Activated T-helper 1 cell treated with anti-CD3 and anti-CD28 coated beads, Interleukin-12 subunit alpha, Interleukin-12 subunit beta, Interleukin-2, Interleukin-4 antibody, amounts not matched to agents 30 ng/mL and 10 ng/mL and 1 ng/mL, durations not matched to agents 14 hours and 24 hours and 36 hours (primary cell): ENCODE measurements around the gene TEX26. TPM values are rescaled to one million over a fixed set of nuclear protein-coding genes. Genes with fewer than 3 reads are reported as not detected.
"Not testable (repeated sequence)": the region's sequence is repeated elsewhere in the genome, so short reads cannot be mapped to it uniquely, and the experiment has no call there.

Source experiments
- DNase-seq: peaks from one replicate; pipeline ENCODE4 v3.0.0; 2021; ENCODE audit warnings: low spot score
- H3K27ac Mint-ChIP-seq: one replicate; pipeline ENCODE4 v1.8.0; 2021; ENCODE audit warnings: mild to moderate bottlenecking, mixed read lengths
- H3K27me3 Mint-ChIP-seq: one replicate; pipeline ENCODE4 v1.8.0; 2022; ENCODE audit warnings: mild to moderate bottlenecking, moderate library complexity, mixed read lengths; ENCODE audit not compliant: insufficient read depth
- H3K36me3 Mint-ChIP-seq: one replicate; pipeline ENCODE4 v1.8.0; 2021; ENCODE audit warnings: low read depth, mixed read lengths
- H3K4me1 Mint-ChIP-seq: one replicate; pipeline ENCODE4 v1.8.0; 2021; ENCODE audit warnings: low read depth, mixed read lengths
- H3K4me3 Mint-ChIP-seq: one replicate; pipeline ENCODE4 v1.8.0; 2021; ENCODE audit warnings: mild to moderate bottlenecking, moderate library complexity, mixed read lengths
- H3K9me3 Mint-ChIP-seq: one replicate; pipeline ENCODE4 v1.8.0; 2021; ENCODE audit warnings: mixed read lengths
- intact Hi-C: fragments of 100-400 bp; cut with micrococcal nuclease; formaldehyde crosslinking; loops from one replicate; pipeline ENCODE4 v1.15.1; 2024
- total RNA-seq: library from RNA; stranded (reverse); gene quantifications from 2 replicates; pipeline ENCODE4 v1.2.3, GENCODE V29; 2022

TEX26 gene
- total RNA-seq, 1 donor from 2014 or later, result not detected

DNA sequence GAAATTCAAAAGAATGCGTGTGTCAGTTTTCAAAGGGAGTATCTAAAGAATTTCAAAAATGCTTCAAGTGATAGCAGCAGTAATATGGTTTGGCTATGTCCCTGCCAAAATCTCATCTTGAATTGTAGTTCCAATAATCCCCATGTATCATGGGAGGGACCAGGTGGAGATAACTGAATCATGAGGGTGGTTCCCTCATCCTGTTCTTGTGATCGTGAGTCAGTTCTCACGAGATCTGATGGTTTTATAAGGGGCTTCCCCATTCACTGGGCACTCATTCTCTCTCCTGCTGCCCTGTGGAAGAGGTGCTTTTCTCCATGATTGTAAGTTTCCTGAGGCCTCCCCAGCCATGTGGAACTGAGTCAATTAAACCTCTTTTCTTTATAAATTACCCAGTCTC, 5.3 kb upstream of the TEX26 start:
- H3K9me3 Mint-ChIP-seq, H3K4me1 Mint-ChIP-seq, intact Hi-C loops, H3K27ac Mint-ChIP-seq, DNase-seq, H3K36me3 Mint-ChIP-seq, H3K4me3 Mint-ChIP-seq: not testable (repeated sequence)
- peaks cover 33% of the 10 kb centered on the region for H3K27me3 Mint-ChIP-seq

DNA sequence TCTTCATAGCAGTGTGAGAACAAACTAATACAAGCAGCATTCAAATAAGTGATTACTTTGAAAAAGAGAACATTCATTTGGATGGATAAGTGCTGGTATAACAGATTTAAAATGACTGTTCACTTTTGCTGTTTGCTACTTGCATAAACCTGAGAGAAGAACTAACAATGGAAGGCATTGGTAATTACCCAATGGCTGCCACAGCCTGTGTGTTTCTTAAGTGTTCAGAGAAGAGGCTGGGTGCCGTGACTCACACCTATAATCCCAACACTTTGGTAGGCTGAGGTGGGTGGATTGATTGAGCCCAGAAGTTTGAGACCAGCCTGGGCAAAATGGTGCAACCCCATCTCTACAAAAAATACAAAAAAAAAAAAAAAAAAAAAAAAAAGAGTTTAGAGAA, 4.9 kb upstream of the TEX26 start:
- H3K27ac Mint-ChIP-seq, result no peak overlapping the region
- no peaks in the 10 kb centered on the region for H3K9me3 Mint-ChIP-seq
- no peak for DNase-seq
- H3K36me3 Mint-ChIP-seq, result no peaks in the 10 kb centered on the region
- intact Hi-C loops, result no loop called here
- H3K4me1 Mint-ChIP-seq, result peaks cover 5% of the 10 kb centered on the region
- peaks cover 36% of the 10 kb centered on the region for H3K27me3 Mint-ChIP-seq
- H3K4me3 Mint-ChIP-seq, result no peak overlapping the region

DNA sequence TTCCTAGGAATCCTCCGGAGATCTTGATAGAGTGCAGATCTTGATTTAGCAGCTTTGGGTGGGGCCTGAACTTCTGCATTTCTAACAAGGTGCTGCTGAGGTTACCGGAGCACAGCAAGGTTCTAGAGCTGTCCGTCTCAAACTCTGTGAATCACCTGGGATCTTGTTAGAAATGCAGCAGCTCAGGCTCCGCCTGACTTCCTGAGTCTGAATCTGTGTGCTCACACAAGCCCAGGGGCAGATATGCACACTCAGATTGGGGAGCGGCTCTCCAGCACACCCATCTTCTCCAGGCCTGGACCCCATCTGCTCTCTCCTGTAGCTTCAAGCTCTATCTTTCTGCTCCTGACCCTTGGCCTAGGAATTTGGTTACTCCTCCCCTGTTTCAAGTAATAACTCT, 3.5 kb upstream of the TEX26 start:
- H3K27ac Mint-ChIP-seq, result no peak overlapping the region
- H3K4me1 Mint-ChIP-seq, result peaks cover 5% of the 10 kb centered on the region
- no peaks in the 10 kb centered on the region for H3K9me3 Mint-ChIP-seq
- no peak overlapping the region for H3K4me3 Mint-ChIP-seq
- no peaks in the 10 kb centered on the region for H3K36me3 Mint-ChIP-seq
- DNase-seq, result no peak
- intact Hi-C loops, result no loop called here
- peaks cover 42% of the 10 kb centered on the region for H3K27me3 Mint-ChIP-seq

DNA sequence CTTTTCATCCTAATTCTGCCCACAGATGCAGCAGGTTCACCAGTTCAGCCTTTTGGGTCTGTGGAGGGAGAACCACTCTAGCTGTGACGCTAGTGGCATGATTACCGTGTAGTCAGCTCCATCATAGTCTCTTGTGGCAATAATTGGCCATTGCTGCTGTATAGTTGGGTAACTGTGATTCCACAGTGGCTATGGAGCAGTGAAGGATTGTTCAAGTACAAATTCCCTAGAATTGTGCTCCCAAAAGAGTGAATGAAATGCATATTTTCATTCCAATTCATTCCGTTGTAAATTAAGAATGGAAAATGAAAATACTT, 856 bp downstream of the TEX26 start:
- no peak overlapping the region for H3K4me3 Mint-ChIP-seq
- H3K4me1 Mint-ChIP-seq, result no peaks in the 10 kb centered on the region
- H3K36me3 Mint-ChIP-seq, result no peaks in the 10 kb centered on the region
- H3K27ac Mint-ChIP-seq, result no peak overlapping the region
- intact Hi-C loops, result no loop called here
- H3K27me3 Mint-ChIP-seq, result peaks cover 34% of the 10 kb centered on the region
- DNase-seq, result no peak
- no peaks in the 10 kb centered on the region for H3K9me3 Mint-ChIP-seq

DNA sequence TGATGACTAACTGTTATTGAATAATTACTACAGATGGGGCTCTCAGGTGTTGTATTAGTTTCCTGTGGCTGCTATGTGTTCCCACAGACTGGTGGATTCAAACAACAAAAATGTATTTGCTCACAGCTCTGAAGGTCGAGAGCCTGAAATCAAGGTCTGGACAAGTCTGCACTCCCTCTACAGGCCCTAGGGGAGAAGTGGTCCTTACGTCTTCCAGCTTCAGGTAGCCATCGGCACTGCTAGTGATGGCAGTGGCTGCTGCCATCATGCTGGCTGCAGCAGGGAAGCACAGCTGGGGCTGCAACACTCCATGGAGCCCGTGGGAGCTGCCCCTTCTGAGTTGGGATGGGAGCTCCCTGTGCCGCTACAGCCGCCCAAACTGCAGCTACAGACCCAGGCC, 1.9 kb downstream of the TEX26 start:
- H3K4me3 Mint-ChIP-seq, result no peak overlapping the region
- no peak overlapping the region for H3K27ac Mint-ChIP-seq
- no peaks in the 10 kb centered on the region for H3K4me1 Mint-ChIP-seq
- intact Hi-C loops, result no loop called here
- H3K36me3 Mint-ChIP-seq, result no peaks in the 10 kb centered on the region
- H3K9me3 Mint-ChIP-seq, result no peaks in the 10 kb centered on the region
- peaks cover 34% of the 10 kb centered on the region for H3K27me3 Mint-ChIP-seq
- DNase-seq, result no peak

DNA sequence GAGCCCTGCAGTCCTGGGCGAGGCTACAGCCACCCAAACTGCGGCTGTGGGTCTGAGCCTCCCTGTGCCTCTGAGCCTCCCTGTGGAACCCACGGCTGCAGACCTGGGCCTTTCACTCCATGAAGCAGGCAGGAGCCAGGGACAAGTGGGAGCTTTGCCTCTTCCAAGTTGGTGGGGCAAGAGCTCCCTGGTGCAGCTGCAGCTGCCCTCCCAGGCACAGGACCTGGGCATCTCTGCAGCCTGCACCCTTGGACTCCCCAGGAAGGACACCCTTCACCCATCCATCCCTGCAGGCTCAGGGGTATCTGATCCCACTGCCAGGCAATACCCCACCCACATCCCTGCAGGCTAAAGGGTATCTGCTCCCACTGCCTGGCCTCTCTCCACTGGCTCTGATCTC, 2.3 kb downstream of the TEX26 start:
- Mint-ChIP-seq H3K9me3 (no peaks in the 10 kb centered on the region), H3K27me3 (peaks cover 32% of the 10 kb centered on the region), H3K4me3 (no peak overlapping the region), H3K27ac (no peak overlapping the region), H3K4me1 (no peaks in the 10 kb centered on the region), H3K36me3 (no peaks in the 10 kb centered on the region)
- intact Hi-C loops, result no loop called here
- DNase-seq, result no peak

DNA sequence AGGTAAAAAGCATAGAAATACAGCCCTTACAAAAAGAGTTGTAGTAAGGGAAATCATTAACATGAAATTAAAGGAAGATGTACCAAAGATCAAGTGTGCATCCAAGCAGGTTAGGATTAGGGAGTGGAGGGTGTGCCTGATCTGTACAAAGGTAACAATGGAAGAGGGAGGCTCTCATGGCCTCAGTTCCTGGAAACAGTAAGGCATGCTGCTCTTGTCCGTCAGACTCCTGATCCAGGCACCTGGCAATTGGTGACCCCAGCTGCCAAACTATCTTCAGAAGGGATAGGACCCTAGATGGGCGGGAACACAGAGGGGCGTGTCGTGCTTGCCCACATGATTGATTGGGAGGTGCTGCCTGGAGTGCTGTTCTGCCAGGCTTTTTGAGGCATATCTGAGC, 4.5 kb downstream of the TEX26 start:
- DNase-seq, result no peak
- H3K4me3 Mint-ChIP-seq, result no peak overlapping the region
- no peaks in the 10 kb centered on the region for H3K9me3 Mint-ChIP-seq
- intact Hi-C loops, result no loop called here
- H3K36me3 Mint-ChIP-seq, result no peaks in the 10 kb centered on the region
- no peak overlapping the region for H3K27ac Mint-ChIP-seq
- peaks cover 19% of the 10 kb centered on the region for H3K27me3 Mint-ChIP-seq
- no peaks in the 10 kb centered on the region for H3K4me1 Mint-ChIP-seq

DNA sequence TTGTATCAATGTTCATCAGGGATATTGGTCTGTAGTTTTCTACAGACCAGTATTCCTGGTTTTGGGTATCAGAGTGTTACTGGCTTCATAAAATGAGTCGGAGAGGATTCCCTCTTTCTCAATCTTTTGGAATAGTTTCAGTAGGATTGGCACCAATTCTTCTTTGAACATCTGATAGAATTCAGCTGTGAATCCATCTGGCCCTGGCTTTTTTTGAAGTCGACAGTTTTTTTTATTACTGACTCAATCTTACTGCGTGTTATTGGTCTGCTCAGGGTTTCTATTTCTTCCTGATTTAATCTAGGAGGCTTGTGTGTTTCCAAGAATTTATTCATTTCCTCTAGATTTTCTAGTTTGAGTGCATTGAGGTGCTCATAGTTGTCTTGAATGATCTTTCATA, 11.4 kb downstream of the TEX26 start:
- Mint-ChIP-seq H3K27ac (no peak overlapping the region), H3K27me3 (peaks cover 26% of the 10 kb centered on the region)

DNA sequence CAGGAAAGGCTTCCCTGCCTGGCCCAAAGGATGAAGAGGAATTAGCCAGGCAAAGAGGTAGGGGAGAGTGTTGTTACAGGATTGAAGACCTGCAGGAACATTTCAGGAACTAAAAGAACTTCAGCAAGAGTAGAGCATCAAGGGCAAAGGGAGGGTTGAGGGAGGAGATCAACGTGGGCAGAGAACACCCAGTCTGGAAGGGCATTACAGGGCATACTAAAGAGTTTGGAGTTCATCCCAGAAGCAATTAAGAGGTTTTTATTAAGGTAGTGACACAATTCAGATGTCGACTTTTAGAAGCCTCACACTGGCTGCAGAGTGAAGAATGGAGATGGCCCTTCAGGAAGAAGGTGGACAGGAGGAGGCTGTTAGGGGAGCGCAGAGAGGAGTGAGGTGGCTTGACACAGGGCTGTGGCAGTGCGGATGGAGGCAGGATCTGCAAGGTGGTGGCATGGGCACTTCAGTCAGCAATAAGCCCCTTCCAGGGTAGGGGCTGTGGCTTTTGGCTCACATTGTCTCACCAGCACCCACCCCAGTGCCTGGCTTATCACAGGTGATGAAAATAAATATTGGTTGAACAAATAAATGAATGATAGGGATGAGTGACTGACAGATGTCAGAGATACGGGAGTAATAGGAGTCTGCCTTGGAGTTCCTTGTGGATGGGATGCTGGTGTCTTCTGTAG, 24.9 kb downstream of the TEX26 start:
- Mint-ChIP-seq H3K36me3 (no peaks in the 10 kb centered on the region), H3K4me3 (no peak overlapping the region), H3K27ac (no peak overlapping the region), H3K4me1 (no peaks in the 10 kb centered on the region), H3K27me3 (peaks cover 28% of the 10 kb centered on the region), H3K9me3 (peaks cover 6% of the 10 kb centered on the region)
- no peak for DNase-seq
- intact Hi-C loops, result no loop called here

More for the DNA sequence above, 11.4 kb downstream of the TEX26 start:
- Mint-ChIP-seq H3K9me3 (peaks cover 8% of the 10 kb centered on the region), H3K4me1 (no peaks in the 10 kb centered on the region), H3K36me3 (no peaks in the 10 kb centered on the region), H3K4me3 (no peak overlapping the region)
- DNase-seq, result no peak
- intact Hi-C loops, result no loop called here

DNA sequence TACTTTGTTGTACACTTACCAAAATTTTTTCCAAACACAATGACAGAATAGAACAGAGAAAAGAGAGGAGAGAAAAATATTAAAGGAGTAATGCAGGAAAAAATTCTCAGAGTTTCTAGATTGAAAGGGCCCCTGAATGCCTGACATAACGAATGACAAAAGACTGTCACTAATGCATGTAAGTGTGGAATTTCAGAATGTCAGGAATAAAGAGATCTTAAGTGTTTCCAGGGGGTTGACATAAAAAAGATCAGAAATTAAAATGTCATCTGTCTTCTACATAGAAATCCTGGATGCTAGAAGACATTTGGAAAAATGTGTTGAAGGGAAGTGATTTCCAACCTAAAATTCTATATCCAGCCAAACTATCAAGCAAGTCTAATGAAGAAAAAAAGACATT, 27.2 kb downstream of the TEX26 start:
- Mint-ChIP-seq H3K4me3 (no peak overlapping the region), H3K4me1 (no peaks in the 10 kb centered on the region), H3K27ac (no peak overlapping the region), H3K36me3 (no peaks in the 10 kb centered on the region), H3K27me3 (peaks cover 32% of the 10 kb centered on the region), H3K9me3 (peaks cover 6% of the 10 kb centered on the region)
- intact Hi-C loops, result no loop called here
- DNase-seq, result no peak

DNA sequence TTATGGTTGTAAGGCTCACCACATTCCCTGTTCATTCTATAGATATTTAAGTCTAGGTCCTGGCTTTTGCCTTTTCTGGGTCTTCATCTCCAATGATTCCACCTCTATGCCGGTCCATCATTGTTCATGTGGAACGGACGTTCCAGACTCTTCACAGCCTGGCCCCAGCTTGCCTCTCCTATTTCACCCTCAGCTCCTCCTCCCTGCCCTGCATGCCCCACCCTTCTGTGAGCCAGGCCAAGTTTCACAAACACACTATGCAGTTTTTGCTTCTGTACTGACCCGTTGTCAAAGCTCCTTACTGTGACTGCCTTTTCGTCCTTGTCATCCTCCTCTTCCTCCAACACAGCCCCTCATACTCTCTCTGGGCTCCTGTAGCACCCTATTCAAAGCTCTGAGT, 31.3 kb downstream of the TEX26 start:
- no peaks in the 10 kb centered on the region for H3K9me3 Mint-ChIP-seq
- DNase-seq, result no peak
- no peak overlapping the region for H3K27ac Mint-ChIP-seq
- peaks cover 26% of the 10 kb centered on the region for H3K27me3 Mint-ChIP-seq
- H3K36me3 Mint-ChIP-seq, result no peaks in the 10 kb centered on the region
- no peak overlapping the region for H3K4me3 Mint-ChIP-seq
- intact Hi-C loops, result no loop called here
- no peaks in the 10 kb centered on the region for H3K4me1 Mint-ChIP-seq

DNA sequence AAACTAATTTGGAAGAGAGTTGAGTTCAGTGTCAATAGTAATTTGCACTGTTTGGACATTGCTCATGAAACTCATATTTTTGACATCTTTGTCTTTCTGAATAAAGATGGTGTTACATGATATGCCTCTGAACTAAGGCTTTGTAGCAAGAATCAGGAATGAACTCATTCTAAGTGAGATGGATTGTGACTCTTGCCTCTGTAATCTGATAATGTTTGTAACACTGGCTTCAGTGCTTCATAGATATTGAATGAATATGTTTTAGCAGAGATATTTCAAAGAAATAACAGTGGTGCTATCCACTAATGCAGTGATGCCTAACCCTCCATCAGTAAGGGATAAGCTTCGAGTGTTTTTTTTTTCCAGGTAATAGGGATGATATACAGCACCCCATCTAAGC, 32.9 kb downstream of the TEX26 start:
- Mint-ChIP-seq H3K36me3 (no peaks in the 10 kb centered on the region), H3K27me3 (peaks cover 30% of the 10 kb centered on the region), H3K4me1 (no peaks in the 10 kb centered on the region), H3K4me3 (no peak overlapping the region), H3K9me3 (no peaks in the 10 kb centered on the region), H3K27ac (no peak overlapping the region)
- intact Hi-C loops, result no loop called here
- DNase-seq, result no peak

DNA sequence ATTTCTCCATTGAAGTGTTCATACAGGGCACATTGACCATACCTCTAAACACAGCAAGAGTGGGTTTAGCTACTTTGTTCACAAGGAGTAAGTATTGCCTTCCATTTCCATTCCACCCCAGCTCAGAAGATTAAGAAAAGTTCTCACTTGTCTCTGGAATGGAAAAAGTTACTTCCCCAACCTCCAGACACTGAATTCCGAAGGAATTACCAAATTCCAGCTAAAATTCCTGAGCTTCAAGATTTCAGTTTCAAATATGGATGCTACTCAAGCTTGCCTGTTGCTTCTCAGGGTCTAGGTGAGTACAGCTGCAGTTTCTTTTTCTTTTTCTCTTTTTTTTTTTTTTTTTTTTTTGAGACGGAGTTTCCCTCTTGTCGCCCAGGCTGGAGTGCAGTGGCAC, 33.6 kb downstream of the TEX26 start:
- no peak for DNase-seq
- H3K27ac Mint-ChIP-seq, result no peak overlapping the region
- H3K27me3 Mint-ChIP-seq, result peaks cover 26% of the 10 kb centered on the region
- no peaks in the 10 kb centered on the region for H3K4me1 Mint-ChIP-seq
- intact Hi-C loops, result no loop called here
- H3K36me3 Mint-ChIP-seq, result no peaks in the 10 kb centered on the region
- no peak overlapping the region for H3K4me3 Mint-ChIP-seq
- no peaks in the 10 kb centered on the region for H3K9me3 Mint-ChIP-seq

DNA sequence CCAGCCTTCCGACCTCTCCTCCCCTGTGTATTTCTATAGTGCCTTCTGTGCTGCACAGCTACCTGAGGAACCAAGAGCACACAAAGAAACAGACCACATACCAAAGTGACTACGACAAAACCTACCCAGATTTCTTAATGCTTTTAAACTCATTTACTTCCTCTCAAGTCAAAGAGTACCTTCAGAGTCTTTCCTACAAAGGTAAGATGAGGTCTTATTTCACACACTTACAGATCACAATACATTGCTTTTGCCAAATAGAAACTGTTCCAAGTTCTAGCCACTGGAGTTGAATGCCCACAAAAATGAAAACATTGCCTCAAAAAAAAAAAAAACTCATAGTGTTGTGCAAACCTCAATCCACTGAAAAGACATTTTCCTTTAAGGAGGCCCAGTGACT, 36.4 kb downstream of the TEX26 start:
- DNase-seq, result no peak
- no peaks in the 10 kb centered on the region for H3K9me3 Mint-ChIP-seq
- no peaks in the 10 kb centered on the region for H3K4me1 Mint-ChIP-seq
- intact Hi-C loops, result no loop called here
- H3K27me3 Mint-ChIP-seq, result peaks cover 34% of the 10 kb centered on the region
- no peak overlapping the region for H3K27ac Mint-ChIP-seq
- H3K36me3 Mint-ChIP-seq, result no peaks in the 10 kb centered on the region
- no peak overlapping the region for H3K4me3 Mint-ChIP-seq
